SK-N-SH treated with all-trans-retinoic acid at 6 μM for 48 hours (cell line): ENCODE data around the gene TMEM263.

Experiments used
- ATAC-seq: fragments of 200-7000 bp; cut with Tn5 transposase; 3 replicates; pipeline ENCODE4 v1.9.1; 2020; ENCODE audit warnings: mild to moderate bottlenecking, moderate library complexity
- ARNTL ChIP-seq: fragments of 450-650 bp; formaldehyde crosslinking; IDR thresholded peaks from 2 replicates; pipeline ENCODE4 v1.5.0; 2020; ENCODE audit warnings: low read depth, mild to moderate bottlenecking, moderate library complexity, borderline replicate concordance
- BACH2 ChIP-seq: fragments of 250-450 bp; sonication (Bioruptor Pico); IDR thresholded peaks from 2 replicates; pipeline ENCODE4 v1.9.0; 2021; ENCODE audit warnings: mild to moderate bottlenecking, borderline replicate concordance
- CREB5 ChIP-seq: fragments of 250-450 bp; sonication (Bioruptor Pico); IDR thresholded peaks from 2 replicates; pipeline ENCODE4 v1.5.1; 2020; ENCODE audit warnings: low read depth, mild to moderate bottlenecking, moderate library complexity
- CSRNP3 ChIP-seq: fragments of 250-450 bp; sonication (Bioruptor Pico); IDR thresholded peaks from 2 replicates; pipeline ENCODE4 v1.5.1; 2021; ENCODE audit warnings: mild to moderate bottlenecking, moderate library complexity
- ESRRG ChIP-seq: fragments of 250-450 bp; sonication (Bioruptor Pico); IDR thresholded peaks from 2 replicates; pipeline ENCODE4 v1.6.1; 2021; ENCODE audit warnings: mild to moderate bottlenecking
- ISL1 ChIP-seq: fragments of 250-450 bp; sonication (Bioruptor Pico); IDR thresholded peaks from 2 replicates; pipeline ENCODE4 v2.1.2; 2022; ENCODE audit warnings: mild to moderate bottlenecking, moderate library complexity
- OSR1 ChIP-seq: fragments of 250-450 bp; sonication (Bioruptor Pico); IDR thresholded peaks from 2 replicates; pipeline ENCODE4 v1.8.0; 2022; ENCODE audit warnings: moderate library complexity, mild to moderate bottlenecking, inconsistent platforms
- PATZ1 ChIP-seq: fragments of 250-450 bp; sonication (Bioruptor Pico); IDR thresholded peaks from 2 replicates; pipeline ENCODE4 v1.8.0; 2020; ENCODE audit warnings: mild to moderate bottlenecking, moderate library complexity, borderline replicate concordance
- POU6F1 ChIP-seq: fragments of 250-450 bp; sonication (Bioruptor Pico); IDR thresholded peaks from 2 replicates; pipeline ENCODE4 v1.8.0; 2021; ENCODE audit warnings: low read depth, mild to moderate bottlenecking, moderate library complexity, borderline replicate concordance
- PPARA ChIP-seq: fragments of 250-450 bp; sonication (Bioruptor Pico); IDR thresholded peaks from 2 replicates; pipeline ENCODE4 v1.5.0; 2020; ENCODE audit warnings: mild to moderate bottlenecking, borderline replicate concordance
- RARB ChIP-seq: fragments of 250-450 bp; sonication (Bioruptor Pico); IDR thresholded peaks from 2 replicates; pipeline ENCODE4 v1.8.0; 2021; ENCODE audit warnings: mild to moderate bottlenecking, moderate library complexity
- SNAI2 ChIP-seq: fragments of 250-450 bp; sonication (Bioruptor Pico); IDR thresholded peaks from 2 replicates; pipeline ENCODE4 v1.5.0; 2020; ENCODE audit warnings: mild to moderate bottlenecking, moderate library complexity
- TCF4 ChIP-seq: fragments of 250-450 bp; sonication (Bioruptor Pico); IDR thresholded peaks from 2 replicates; pipeline ENCODE4 v1.8.0; 2021; ENCODE audit warnings: mild to moderate bottlenecking, moderate library complexity, borderline replicate concordance
- TSHZ2 ChIP-seq: fragments of 250-450 bp; sonication (Bioruptor Pico); IDR thresholded peaks from 2 replicates; pipeline ENCODE4 v1.5.0; 2020; ENCODE audit warnings: mild to moderate bottlenecking, moderate library complexity
- ZC3H10 ChIP-seq: fragments of 250-450 bp; sonication (Bioruptor Pico); IDR thresholded peaks from 2 replicates; pipeline ENCODE4 v1.5.1; 2021; ENCODE audit warnings: mild to moderate bottlenecking, moderate library complexity
- ZFP30 ChIP-seq: fragments of 450-650 bp; formaldehyde crosslinking; IDR thresholded peaks from 2 replicates; pipeline ENCODE4 v1.5.0; 2022; ENCODE audit warnings: mild to moderate bottlenecking, moderate library complexity
- ZNF70 ChIP-seq: fragments of 450-650 bp; formaldehyde crosslinking; IDR thresholded peaks from 2 replicates; pipeline ENCODE4 v1.5.0; 2020; ENCODE audit warnings: mild to moderate bottlenecking, moderate library complexity

Gene TMEM263

GRCh38 chr12:106955377-106956047 is at the start of gene TMEM263:
TSS of gene TMEM263 (plus strand) at chr12:106955907. CDS start at chr12:106967117, 11,210 bp downstream.
- TF ChIP-seq ZNF70 (CRISPR knock-in tag) (no peak), TSHZ2 (CRISPR knock-in tag) (peak; percentile 48; the same call in 1 of the 2 replicates)
- peak; percentile 85 for ATAC-seq

GRCh38 chr12:106906715-106907114 is 49.0 kb upstream of the TMEM263 start:
- no peak for TF ChIP-seq ZNF70 (CRISPR knock-in tag)
- no peak for TF ChIP-seq TSHZ2 (CRISPR knock-in tag)
- no peak for TF ChIP-seq OSR1 (CRISPR knock-in tag)
- TF ChIP-seq ZC3H10 (CRISPR knock-in tag), result no peak
- no peak for TF ChIP-seq ZFP30 (CRISPR knock-in tag)
- TF ChIP-seq CSRNP3 (CRISPR knock-in tag), result no peak
- no peak for TF ChIP-seq BACH2 (CRISPR knock-in tag)
- no peak for TF ChIP-seq PATZ1 (CRISPR knock-in tag)
- TF ChIP-seq ISL1, result no peak
- TF ChIP-seq ESRRG (CRISPR knock-in tag), result no peak
- TF ChIP-seq PPARA (CRISPR knock-in tag), result no peak
- no peak for TF ChIP-seq ARNTL
- TF ChIP-seq SNAI2 (CRISPR knock-in tag), result no peak
- no peak for TF ChIP-seq TCF4 (CRISPR knock-in tag)
- no peak for TF ChIP-seq CREB5 (CRISPR knock-in tag)
- no peak for TF ChIP-seq POU6F1
- TF ChIP-seq RARB (CRISPR knock-in tag), result no peak
- ATAC-seq, result no peak

- no peak for ATAC-seq
- TF ChIP-seq BACH2 (CRISPR knock-in tag), result no peak
- TF ChIP-seq, all 23 proteins: peak for 0
These were observed 48.3 kb upstream of the TMEM263 start for GRCh38 chr12:106907411-106907810.
